H1 (cell line): ENCODE measurements around the gene WDFY4. TPM values are rescaled to one million over a fixed set of nuclear protein-coding genes. Genes with fewer than 3 reads are reported as not detected.

Experiments
- RAD21 ChIP-seq, 2 experiments: IDR thresholded peaks in 1 of 2; conservative IDR thresholded peaks in 1 of 2; 2 replicates each; pipeline ENCODE4 v1.6.1; 2011; ENCODE audit warnings: low read depth in 2 of 2, low read length in 2 of 2, improper control_type of control experiment in 1 of 2, inconsistent platforms in 1 of 2, mild to moderate bottlenecking in 1 of 2, moderate library complexity in 1 of 2
- polyA plus RNA-seq, 7 experiments: library from polyadenylated mRNA; depleted of rRNA in 3 of 7; stranded (reverse) in 5 of 7; unstranded in 2 of 7; fragments of >200 nt in 5 of 7; fragments of 200-250 nt in 2 of 7; gene quantifications; 1 replicate in 5 of 7; 2 replicates in 1 of 7; 4 replicates in 1 of 7; pipeline versions ENCODE4 v1.2.1 to v1.2.3, GENCODE V29; 2011 to 2013; ENCODE audit warnings: missing spikeins in 2 of 7, mixed read lengths in 2 of 7
- total RNA-seq: library from RNA; stranded (reverse); fragmentation: NEBNext Ultra II Directional; extraction: Animal tissue kit (Norgen Biotek cat#: 25700); gene quantifications from 2 replicates; pipeline ENCODE4 v1.2.1, GENCODE V29; 2021

WDFY4 gene
- total and polyA plus RNA-seq, 2 of the 8 experiments (the other 6 are each of a cell fraction or from before 2014, with no cell fraction given), result not detected

DNA sequence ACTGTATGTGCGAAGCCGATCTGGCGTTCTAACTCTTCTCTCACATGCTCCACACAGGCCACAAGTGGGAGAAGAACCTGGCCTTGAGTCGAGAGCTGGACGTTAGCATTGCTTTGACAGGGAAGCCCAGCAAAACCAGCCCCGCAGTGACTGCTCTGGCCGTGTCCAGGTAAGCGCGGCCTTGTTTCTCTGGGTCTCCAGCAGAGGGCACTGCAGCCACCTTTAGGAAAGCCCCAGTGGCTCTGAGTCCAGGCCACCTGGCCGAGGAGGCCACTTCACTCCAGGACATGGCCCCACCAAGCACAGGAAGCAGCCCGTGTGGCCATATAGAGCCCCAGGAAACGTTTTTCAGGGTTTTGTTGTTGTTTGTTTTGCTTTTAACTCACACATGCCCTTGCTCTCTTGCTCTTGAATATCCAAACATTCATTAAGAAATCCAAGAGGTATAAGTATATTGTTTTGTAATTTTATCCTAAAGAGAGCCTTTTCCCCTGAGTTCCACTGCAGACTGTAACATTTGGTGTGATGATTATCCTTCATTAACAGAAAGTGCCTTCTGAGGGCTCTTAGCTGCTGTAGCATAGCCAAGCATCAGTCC is 296.7 kb downstream of the WDFY4 start (continued):
- peak; percentile 92 to 97 for TF ChIP-seq RAD21 (IDR thresholded peaks at IDR 0.05 in 1 of 2, conservative IDR thresholded peaks at IDR 0.05 in 1 of 2; ENCODE audit: low read depth in 2 of 2, low read length in 2 of 2)
